Measurements from ENCODE around the gene TMCO4. TPM values are rescaled to one million over a fixed set of nuclear protein-coding genes. Genes with fewer than 3 reads are reported as not detected.
A peak's percentile ranks its signal among the peaks of the same experiment; 100 is the strongest.

TMCO4 gene
- total RNA-seq, 1 experiment from 2014 or later: 7.2 TPM

DNA sequence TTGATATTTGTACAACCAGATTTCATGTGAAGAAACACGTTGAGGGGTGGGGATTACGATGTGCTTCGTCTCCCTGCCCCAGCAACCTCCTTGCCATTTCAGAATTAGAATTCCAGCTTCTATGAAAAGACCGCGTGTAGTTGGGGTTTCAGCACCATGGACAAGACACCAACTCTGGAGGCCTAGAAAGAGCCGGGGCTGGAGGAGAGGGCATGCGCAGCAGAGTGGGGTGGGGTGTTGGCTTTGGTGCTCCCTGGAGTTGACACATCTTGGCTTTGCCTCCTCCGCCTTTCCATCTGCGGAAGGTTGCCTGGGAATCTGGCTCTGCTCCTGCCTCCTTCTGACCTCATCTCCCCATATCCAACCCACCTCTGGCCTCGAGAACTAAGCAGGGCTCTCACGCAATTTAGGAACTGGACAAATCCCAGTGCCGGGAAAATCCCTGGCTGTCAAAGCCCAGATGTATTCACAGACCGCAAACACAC, 123.2 kb downstream of the TMCO4 start (continued):
- TF ChIP-seq, protein P1, sequence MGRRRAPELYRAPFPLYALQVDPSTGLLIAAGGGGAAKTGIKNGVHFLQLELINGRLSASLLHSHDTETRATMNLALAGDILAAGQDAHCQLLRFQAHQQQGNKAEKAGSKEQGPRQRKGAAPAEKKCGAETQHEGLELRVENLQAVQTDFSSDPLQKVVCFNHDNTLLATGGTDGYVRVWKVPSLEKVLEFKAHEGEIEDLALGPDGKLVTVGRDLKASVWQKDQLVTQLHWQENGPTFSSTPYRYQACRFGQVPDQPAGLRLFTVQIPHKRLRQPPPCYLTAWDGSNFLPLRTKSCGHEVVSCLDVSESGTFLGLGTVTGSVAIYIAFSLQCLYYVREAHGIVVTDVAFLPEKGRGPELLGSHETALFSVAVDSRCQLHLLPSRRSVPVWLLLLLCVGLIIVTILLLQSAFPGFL (CRISPR knock-in tag; IDR thresholded peaks at IDR 0.05; ENCODE audit: borderline replicate concordance): 0 out of 2 replicates have a peak, but pooled peaks have one; percentile 30
- peak; percentile 64 for TF ChIP-seq FOXP1 (CRISPR knock-in tag; IDR thresholded peaks at IDR 0.05; ENCODE audit: borderline replicate concordance)
- no peak for TF ChIP-seq ZNF671 (CRISPR knock-in tag; IDR thresholded peaks at IDR 0.05)
- TF ChIP-seq MXD4 (CRISPR knock-in tag; IDR thresholded peaks at IDR 0.05; ENCODE audit: borderline replicate concordance): no peak
- TF ChIP-seq, protein P2, sequence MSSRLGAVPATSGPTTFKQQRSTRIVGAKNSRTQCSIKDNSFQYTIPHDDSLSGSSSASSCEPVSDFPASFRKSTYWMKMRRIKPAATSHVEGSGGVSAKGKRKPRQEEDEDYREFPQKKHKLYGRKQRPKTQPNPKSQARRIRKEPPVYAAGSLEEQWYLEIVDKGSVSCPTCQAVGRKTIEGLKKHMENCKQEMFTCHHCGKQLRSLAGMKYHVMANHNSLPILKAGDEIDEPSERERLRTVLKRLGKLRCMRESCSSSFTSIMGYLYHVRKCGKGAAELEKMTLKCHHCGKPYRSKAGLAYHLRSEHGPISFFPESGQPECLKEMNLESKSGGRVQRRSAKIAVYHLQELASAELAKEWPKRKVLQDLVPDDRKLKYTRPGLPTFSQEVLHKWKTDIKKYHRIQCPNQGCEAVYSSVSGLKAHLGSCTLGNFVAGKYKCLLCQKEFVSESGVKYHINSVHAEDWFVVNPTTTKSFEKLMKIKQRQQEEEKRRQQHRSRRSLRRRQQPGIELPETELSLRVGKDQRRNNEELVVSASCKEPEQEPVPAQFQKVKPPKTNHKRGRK (CRISPR knock-in tag; IDR thresholded peaks at IDR 0.05; ENCODE audit: borderline replicate concordance): no peak
- TF ChIP-seq, protein P3, sequence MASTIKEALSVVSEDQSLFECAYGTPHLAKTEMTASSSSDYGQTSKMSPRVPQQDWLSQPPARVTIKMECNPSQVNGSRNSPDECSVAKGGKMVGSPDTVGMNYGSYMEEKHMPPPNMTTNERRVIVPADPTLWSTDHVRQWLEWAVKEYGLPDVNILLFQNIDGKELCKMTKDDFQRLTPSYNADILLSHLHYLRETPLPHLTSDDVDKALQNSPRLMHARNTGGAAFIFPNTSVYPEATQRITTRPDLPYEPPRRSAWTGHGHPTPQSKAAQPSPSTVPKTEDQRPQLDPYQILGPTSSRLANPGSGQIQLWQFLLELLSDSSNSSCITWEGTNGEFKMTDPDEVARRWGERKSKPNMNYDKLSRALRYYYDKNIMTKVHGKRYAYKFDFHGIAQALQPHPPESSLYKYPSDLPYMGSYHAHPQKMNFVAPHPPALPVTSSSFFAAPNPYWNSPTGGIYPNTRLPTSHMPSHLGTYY (CRISPR knock-in tag; IDR thresholded peaks at IDR 0.05): no peak
- no peak for TF ChIP-seq EMX1 (CRISPR knock-in tag; IDR thresholded peaks at IDR 0.05)
- peak; percentile 14; the same call in 1 of the 2 replicates for TF ChIP-seq NFE2L1 (CRISPR knock-in tag; IDR thresholded peaks at IDR 0.05)
- TF ChIP-seq, protein P4, sequence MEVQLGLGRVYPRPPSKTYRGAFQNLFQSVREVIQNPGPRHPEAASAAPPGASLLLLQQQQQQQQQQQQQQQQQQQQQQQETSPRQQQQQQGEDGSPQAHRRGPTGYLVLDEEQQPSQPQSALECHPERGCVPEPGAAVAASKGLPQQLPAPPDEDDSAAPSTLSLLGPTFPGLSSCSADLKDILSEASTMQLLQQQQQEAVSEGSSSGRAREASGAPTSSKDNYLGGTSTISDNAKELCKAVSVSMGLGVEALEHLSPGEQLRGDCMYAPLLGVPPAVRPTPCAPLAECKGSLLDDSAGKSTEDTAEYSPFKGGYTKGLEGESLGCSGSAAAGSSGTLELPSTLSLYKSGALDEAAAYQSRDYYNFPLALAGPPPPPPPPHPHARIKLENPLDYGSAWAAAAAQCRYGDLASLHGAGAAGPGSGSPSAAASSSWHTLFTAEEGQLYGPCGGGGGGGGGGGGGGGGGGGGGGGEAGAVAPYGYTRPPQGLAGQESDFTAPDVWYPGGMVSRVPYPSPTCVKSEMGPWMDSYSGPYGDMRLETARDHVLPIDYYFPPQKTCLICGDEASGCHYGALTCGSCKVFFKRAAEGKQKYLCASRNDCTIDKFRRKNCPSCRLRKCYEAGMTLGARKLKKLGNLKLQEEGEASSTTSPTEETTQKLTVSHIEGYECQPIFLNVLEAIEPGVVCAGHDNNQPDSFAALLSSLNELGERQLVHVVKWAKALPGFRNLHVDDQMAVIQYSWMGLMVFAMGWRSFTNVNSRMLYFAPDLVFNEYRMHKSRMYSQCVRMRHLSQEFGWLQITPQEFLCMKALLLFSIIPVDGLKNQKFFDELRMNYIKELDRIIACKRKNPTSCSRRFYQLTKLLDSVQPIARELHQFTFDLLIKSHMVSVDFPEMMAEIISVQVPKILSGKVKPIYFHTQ (CRISPR knock-in tag; IDR thresholded peaks at IDR 0.05): no peak
- TF ChIP-seq, protein P5, sequence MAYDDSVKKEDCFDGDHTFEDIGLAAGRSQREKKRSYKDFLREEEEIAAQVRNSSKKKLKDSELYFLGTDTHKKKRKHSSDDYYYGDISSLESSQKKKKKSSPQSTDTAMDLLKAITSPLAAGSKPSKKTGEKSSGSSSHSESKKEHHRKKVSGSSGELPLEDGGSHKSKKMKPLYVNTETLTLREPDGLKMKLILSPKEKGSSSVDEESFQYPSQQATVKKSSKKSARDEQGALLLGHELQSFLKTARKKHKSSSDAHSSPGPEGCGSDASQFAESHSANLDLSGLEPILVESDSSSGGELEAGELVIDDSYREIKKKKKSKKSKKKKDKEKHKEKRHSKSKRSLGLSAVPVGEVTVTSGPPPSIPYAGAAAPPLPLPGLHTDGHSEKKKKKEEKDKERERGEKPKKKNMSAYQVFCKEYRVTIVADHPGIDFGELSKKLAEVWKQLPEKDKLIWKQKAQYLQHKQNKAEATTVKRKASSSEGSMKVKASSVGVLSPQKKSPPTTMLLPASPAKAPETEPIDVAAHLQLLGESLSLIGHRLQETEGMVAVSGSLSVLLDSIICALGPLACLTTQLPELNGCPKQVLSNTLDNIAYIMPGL (CRISPR knock-in tag; IDR thresholded peaks at IDR 0.05): no peak
- TF ChIP-seq RELA (CRISPR knock-in tag; IDR thresholded peaks at IDR 0.05; ENCODE audit: borderline replicate concordance): no peak
- TF ChIP-seq NR3C1 (CRISPR knock-in tag; conservative IDR thresholded peaks at IDR 0.05; ENCODE audit: low read depth): no peak
- no peak for TF ChIP-seq HMGA2 (CRISPR knock-in tag; IDR thresholded peaks at IDR 0.05)
- peak; percentile 77; the same call in 1 of the 2 replicates for TF ChIP-seq TEAD4 (CRISPR knock-in tag; IDR thresholded peaks at IDR 0.05)
- TF ChIP-seq FOXK1 (CRISPR knock-in tag; IDR thresholded peaks at IDR 0.05): peak; percentile 56; the same call in 1 of the 2 replicates
- no peak for TF ChIP-seq FOXJ3 (CRISPR knock-in tag; IDR thresholded peaks at IDR 0.05; ENCODE audit: borderline replicate concordance)
- TF ChIP-seq, protein P6, sequence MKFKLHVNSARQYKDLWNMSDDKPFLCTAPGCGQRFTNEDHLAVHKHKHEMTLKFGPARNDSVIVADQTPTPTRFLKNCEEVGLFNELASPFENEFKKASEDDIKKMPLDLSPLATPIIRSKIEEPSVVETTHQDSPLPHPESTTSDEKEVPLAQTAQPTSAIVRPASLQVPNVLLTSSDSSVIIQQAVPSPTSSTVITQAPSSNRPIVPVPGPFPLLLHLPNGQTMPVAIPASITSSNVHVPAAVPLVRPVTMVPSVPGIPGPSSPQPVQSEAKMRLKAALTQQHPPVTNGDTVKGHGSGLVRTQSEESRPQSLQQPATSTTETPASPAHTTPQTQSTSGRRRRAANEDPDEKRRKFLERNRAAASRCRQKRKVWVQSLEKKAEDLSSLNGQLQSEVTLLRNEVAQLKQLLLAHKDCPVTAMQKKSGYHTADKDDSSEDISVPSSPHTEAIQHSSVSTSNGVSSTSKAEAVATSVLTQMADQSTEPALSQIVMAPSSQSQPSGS (CRISPR knock-in tag; IDR thresholded peaks at IDR 0.05; ENCODE audit: borderline replicate concordance, low read depth): no peak
- TF ChIP-seq, protein P7, sequence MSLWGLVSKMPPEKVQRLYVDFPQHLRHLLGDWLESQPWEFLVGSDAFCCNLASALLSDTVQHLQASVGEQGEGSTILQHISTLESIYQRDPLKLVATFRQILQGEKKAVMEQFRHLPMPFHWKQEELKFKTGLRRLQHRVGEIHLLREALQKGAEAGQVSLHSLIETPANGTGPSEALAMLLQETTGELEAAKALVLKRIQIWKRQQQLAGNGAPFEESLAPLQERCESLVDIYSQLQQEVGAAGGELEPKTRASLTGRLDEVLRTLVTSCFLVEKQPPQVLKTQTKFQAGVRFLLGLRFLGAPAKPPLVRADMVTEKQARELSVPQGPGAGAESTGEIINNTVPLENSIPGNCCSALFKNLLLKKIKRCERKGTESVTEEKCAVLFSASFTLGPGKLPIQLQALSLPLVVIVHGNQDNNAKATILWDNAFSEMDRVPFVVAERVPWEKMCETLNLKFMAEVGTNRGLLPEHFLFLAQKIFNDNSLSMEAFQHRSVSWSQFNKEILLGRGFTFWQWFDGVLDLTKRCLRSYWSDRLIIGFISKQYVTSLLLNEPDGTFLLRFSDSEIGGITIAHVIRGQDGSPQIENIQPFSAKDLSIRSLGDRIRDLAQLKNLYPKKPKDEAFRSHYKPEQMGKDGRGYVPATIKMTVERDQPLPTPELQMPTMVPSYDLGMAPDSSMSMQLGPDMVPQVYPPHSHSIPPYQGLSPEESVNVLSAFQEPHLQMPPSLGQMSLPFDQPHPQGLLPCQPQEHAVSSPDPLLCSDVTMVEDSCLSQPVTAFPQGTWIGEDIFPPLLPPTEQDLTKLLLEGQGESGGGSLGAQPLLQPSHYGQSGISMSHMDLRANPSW (CRISPR knock-in tag; conservative IDR thresholded peaks at IDR 0.05; ENCODE audit: low read depth): no peak
- TF ChIP-seq, protein P8, sequence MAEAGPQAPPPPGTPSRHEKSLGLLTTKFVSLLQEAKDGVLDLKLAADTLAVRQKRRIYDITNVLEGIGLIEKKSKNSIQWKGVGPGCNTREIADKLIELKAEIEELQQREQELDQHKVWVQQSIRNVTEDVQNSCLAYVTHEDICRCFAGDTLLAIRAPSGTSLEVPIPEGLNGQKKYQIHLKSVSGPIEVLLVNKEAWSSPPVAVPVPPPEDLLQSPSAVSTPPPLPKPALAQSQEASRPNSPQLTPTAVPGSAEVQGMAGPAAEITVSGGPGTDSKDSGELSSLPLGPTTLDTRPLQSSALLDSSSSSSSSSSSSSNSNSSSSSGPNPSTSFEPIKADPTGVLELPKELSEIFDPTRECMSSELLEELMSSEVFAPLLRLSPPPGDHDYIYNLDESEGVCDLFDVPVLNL (CRISPR knock-in tag; IDR thresholded peaks at IDR 0.05; ENCODE audit: borderline replicate concordance, low read depth): no peak
- no peak for TF ChIP-seq NR1H2 (CRISPR knock-in tag; IDR thresholded peaks at IDR 0.05)
- TF ChIP-seq TEAD1 (CRISPR knock-in tag; IDR thresholded peaks at IDR 0.05): peak; percentile 76; the same call in 1 of the 2 replicates
- no peak for TF ChIP-seq MYBL2 (CRISPR knock-in tag; IDR thresholded peaks at IDR 0.05)
- TF ChIP-seq SMAD4 (CRISPR knock-in tag; IDR thresholded peaks at IDR 0.05): no peak
- TF ChIP-seq, protein P9, sequence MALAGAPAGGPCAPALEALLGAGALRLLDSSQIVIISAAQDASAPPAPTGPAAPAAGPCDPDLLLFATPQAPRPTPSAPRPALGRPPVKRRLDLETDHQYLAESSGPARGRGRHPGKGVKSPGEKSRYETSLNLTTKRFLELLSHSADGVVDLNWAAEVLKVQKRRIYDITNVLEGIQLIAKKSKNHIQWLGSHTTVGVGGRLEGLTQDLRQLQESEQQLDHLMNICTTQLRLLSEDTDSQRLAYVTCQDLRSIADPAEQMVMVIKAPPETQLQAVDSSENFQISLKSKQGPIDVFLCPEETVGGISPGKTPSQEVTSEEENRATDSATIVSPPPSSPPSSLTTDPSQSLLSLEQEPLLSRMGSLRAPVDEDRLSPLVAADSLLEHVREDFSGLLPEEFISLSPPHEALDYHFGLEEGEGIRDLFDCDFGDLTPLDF (CRISPR knock-in tag; IDR thresholded peaks at IDR 0.05): no peak
